Measurements from ENCODE around the gene CEP72. TPM values are rescaled to one million over a fixed set of nuclear protein-coding genes. Genes with fewer than 3 reads are reported as not detected.
"Not testable (repeated sequence)": the region's sequence is repeated elsewhere in the genome, so short reads cannot be mapped to it uniquely, and the experiment has no call there.

Gene CEP72
- total and polyA plus RNA-seq, 2 donors (not counting 1 experiment from before 2014, with no cell fraction given): 7.7 to 32.9 TPM

- H3K4me1 ChIP-seq (ENCODE audit: control insufficient read depth in 2 of 2, insufficient read depth in 2 of 2, low read length in 2 of 2): peaks cover 8 to 13% of the 10 kb centered on the region in 2 donors
- H3K36me3 ChIP-seq (replicated peaks in 1 of 2; ENCODE audit: control extremely low read depth in 1 of 2, control insufficient read depth in 1 of 2, extremely low read depth in 1 of 2, insufficient read depth in 2 of 2, low read length in 1 of 2); H3K4me3 ChIP-seq (ENCODE audit: control extremely low read depth in 1 of 5, extremely low read depth in 1 of 5, insufficient read depth in 1 of 5, low read depth in 2 of 5, low read length in 4 of 5); H3K79me2 ChIP-seq (ENCODE audit: control insufficient read depth, insufficient read depth, low read length); DNase-seq; H3K9me3 Mint-ChIP-seq (ENCODE audit: insufficient read depth); H3K9ac ChIP-seq (ENCODE audit: low read length); H3K27ac ChIP-seq (ENCODE audit: low read length in 2 of 2); H3K4me1 Mint-ChIP-seq; H3K27me3 Mint-ChIP-seq; POLR2A ChIA-PET; H2AFZ ChIP-seq (ENCODE audit: insufficient read depth, low read depth, low read length, poor library complexity, severe bottlenecking); H3K27me3 ChIP-seq (replicated peaks in 1 of 4; ENCODE audit: control extremely low read depth in 1 of 4, control insufficient read depth in 3 of 4, insufficient read depth in 4 of 4, low read length in 3 of 4); H3K4me3 Mint-ChIP-seq; H4K20me1 ChIP-seq (ENCODE audit: control insufficient read depth, insufficient read depth, low read length, poor library complexity, severe bottlenecking); H3K9me3 ChIP-seq (ENCODE audit: control extremely low read depth in 1 of 3, control insufficient read depth in 2 of 3, insufficient read depth in 1 of 3, low read length in 2 of 3); CTCF ChIA-PET; H3K27ac Mint-ChIP-seq; ATAC-seq (ENCODE audit: low read depth); intact Hi-C loops (cut with micrococcal nuclease); H3K4me2 ChIP-seq (replicated peaks; ENCODE audit: low read depth, low read length, poor library complexity, severe bottlenecking): not testable (repeated sequence)
- no CpG with 5 or more reads among the region's 23 CpGs for WGBS (ENCODE audit: insufficient coverage)
Measured at GRCh38 chr5:691049-691448, 78.9 kb downstream of the CEP72 start.

- no peak overlapping the region for H3K27ac ChIP-seq (ENCODE audit: low read length in 2 of 2)
- H2AFZ ChIP-seq (ENCODE audit: insufficient read depth, low read depth, low read length, poor library complexity, severe bottlenecking): no peak overlapping the region
- H3K36me3 ChIP-seq (replicated peaks in 1 of 2; ENCODE audit: control extremely low read depth in 1 of 2, control insufficient read depth in 1 of 2, extremely low read depth in 1 of 2, insufficient read depth in 2 of 2, low read length in 1 of 2): no peaks in the 10 kb centered on the region
- H3K27me3 ChIP-seq (replicated peaks in 1 of 4; ENCODE audit: control extremely low read depth in 1 of 4, control insufficient read depth in 3 of 4, insufficient read depth in 4 of 4, low read length in 3 of 4): peaks cover 0 to 9% (median 1%) of the 10 kb centered on the region in 4 experiments
- H3K4me1 ChIP-seq (ENCODE audit: control insufficient read depth in 2 of 2, insufficient read depth in 2 of 2, low read length in 2 of 2): peaks cover 8 to 13% of the 10 kb centered on the region in 2 donors
- H3K79me2 ChIP-seq (ENCODE audit: control insufficient read depth, insufficient read depth, low read length): no peaks in the 10 kb centered on the region
- ChIA-PET POLR2A (interaction anchor here (0.9 kb wide), 1 partner anchor 650 kb away, joined by 5 read pairs; no protein-coding TSS in a partner anchor), CTCF (no interaction called here)
- H3K27me3 Mint-ChIP-seq: peaks cover 3% of the 10 kb centered on the region
- H3K9me3 Mint-ChIP-seq (ENCODE audit: insufficient read depth): no peaks in the 10 kb centered on the region
- peak overlapping the region in 1 of 5 experiments; percentile 42 for H3K4me3 ChIP-seq (ENCODE audit: control extremely low read depth in 1 of 5, extremely low read depth in 1 of 5, insufficient read depth in 1 of 5, low read depth in 2 of 5, low read length in 4 of 5)
- intact Hi-C loops (cut with micrococcal nuclease): no loop called here
- H3K4me2 ChIP-seq (replicated peaks; ENCODE audit: low read depth, low read length, poor library complexity, severe bottlenecking): peak overlapping the region; percentile 84
- TF ChIP-seq, protein P1, sequence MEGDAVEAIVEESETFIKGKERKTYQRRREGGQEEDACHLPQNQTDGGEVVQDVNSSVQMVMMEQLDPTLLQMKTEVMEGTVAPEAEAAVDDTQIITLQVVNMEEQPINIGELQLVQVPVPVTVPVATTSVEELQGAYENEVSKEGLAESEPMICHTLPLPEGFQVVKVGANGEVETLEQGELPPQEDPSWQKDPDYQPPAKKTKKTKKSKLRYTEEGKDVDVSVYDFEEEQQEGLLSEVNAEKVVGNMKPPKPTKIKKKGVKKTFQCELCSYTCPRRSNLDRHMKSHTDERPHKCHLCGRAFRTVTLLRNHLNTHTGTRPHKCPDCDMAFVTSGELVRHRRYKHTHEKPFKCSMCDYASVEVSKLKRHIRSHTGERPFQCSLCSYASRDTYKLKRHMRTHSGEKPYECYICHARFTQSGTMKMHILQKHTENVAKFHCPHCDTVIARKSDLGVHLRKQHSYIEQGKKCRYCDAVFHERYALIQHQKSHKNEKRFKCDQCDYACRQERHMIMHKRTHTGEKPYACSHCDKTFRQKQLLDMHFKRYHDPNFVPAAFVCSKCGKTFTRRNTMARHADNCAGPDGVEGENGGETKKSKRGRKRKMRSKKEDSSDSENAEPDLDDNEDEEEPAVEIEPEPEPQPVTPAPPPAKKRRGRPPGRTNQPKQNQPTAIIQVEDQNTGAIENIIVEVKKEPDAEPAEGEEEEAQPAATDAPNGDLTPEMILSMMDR (IDR thresholded peaks at IDR 0.05): no peak
- TF ChIP-seq EZH2 (IDR thresholded peaks at IDR 0.05; ENCODE audit: borderline replicate concordance, insufficient read depth, low read depth, low read length, poor library complexity, severe bottlenecking): no peak
- peaks cover 0 to under 1% (median 0%) of the 10 kb centered on the region in 3 donors for H3K9me3 ChIP-seq (ENCODE audit: control extremely low read depth in 1 of 3, control insufficient read depth in 2 of 3, insufficient read depth in 1 of 3, low read length in 2 of 3)
- DNase-seq: no peak
- H3K9ac ChIP-seq (ENCODE audit: low read length): peak overlapping the region; percentile 56
- H3K4me1 Mint-ChIP-seq: no peaks in the 10 kb centered on the region
- no peak for ATAC-seq (ENCODE audit: low read depth)
- H3K27ac Mint-ChIP-seq: no peak overlapping the region
- no CpG with 5 or more reads among the region's 2 CpGs for WGBS (ENCODE audit: insufficient coverage)
- H3K4me3 Mint-ChIP-seq: peak overlapping the region; percentile 29
- H4K20me1 ChIP-seq (ENCODE audit: control insufficient read depth, insufficient read depth, low read length, poor library complexity, severe bottlenecking): no peaks in the 10 kb centered on the region
Measured at GRCh38 chr5:691817-692528, 79.8 kb downstream of the CEP72 start.

- Histone ChIP-seq H3K4me1 (ENCODE audit: control insufficient read depth in 2 of 2, insufficient read depth in 2 of 2, low read length in 2 of 2) (peaks cover 8 to 13% of the 10 kb centered on the region in 2 donors), H3K9ac (ENCODE audit: low read length) (peak overlapping the region; percentile 56), H3K4me3 (ENCODE audit: control extremely low read depth in 1 of 5, extremely low read depth in 1 of 5, insufficient read depth in 1 of 5, low read depth in 2 of 5, low read length in 4 of 5) (peak overlapping the region in 4 of 5 experiments; percentile 21 to 45 (median 43)), H3K4me2 (replicated peaks; ENCODE audit: low read depth, low read length, poor library complexity, severe bottlenecking) (peak overlapping the region; percentile 84)
- H2AFZ ChIP-seq (ENCODE audit: insufficient read depth, low read depth, low read length, poor library complexity, severe bottlenecking); H3K4me1 Mint-ChIP-seq; H3K9me3 ChIP-seq (ENCODE audit: control extremely low read depth in 1 of 3, control insufficient read depth in 2 of 3, insufficient read depth in 1 of 3, low read length in 2 of 3); CTCF ChIA-PET; intact Hi-C loops (cut with micrococcal nuclease); ATAC-seq (ENCODE audit: low read depth); H3K27me3 Mint-ChIP-seq; H3K27ac Mint-ChIP-seq; H3K27ac ChIP-seq (ENCODE audit: low read length in 2 of 2); H3K79me2 ChIP-seq (ENCODE audit: control insufficient read depth, insufficient read depth, low read length); H3K36me3 ChIP-seq (replicated peaks in 1 of 2; ENCODE audit: control extremely low read depth in 1 of 2, control insufficient read depth in 1 of 2, extremely low read depth in 1 of 2, insufficient read depth in 2 of 2, low read length in 1 of 2); H4K20me1 ChIP-seq (ENCODE audit: control insufficient read depth, insufficient read depth, low read length, poor library complexity, severe bottlenecking); H3K9me3 Mint-ChIP-seq (ENCODE audit: insufficient read depth); H3K27me3 ChIP-seq (replicated peaks in 1 of 4; ENCODE audit: control extremely low read depth in 1 of 4, control insufficient read depth in 3 of 4, insufficient read depth in 4 of 4, low read length in 3 of 4): not testable (repeated sequence)
- peak; percentile 44 for DNase-seq
- under 1% methylated on average over 22 of the region's 41 CpGs for WGBS (ENCODE audit: insufficient coverage)
- POLR2A ChIA-PET: interaction anchor here (0.9 kb wide), 1 partner anchor 649 kb away, joined by 5 read pairs; no protein-coding TSS in a partner anchor
- peak overlapping the region; percentile 29 for H3K4me3 Mint-ChIP-seq
Measured at GRCh38 chr5:692529-693041, 80.4 kb downstream of the CEP72 start.

Data from B cell (primary cell).